Suppressor macrophage (primary cell): ENCODE data around the gene PRKD2.
"Not testable (repeated sequence)": the region's sequence is repeated elsewhere in the genome, so short reads cannot be mapped to it uniquely, and the experiment has no call there.

Source experiments
- DNase-seq, 4 experiments: peaks; one replicate each; pipeline ENCODE4 v3.0.0-alpha.2; 2020 to 2022

The PRKD2 gene

DNA sequence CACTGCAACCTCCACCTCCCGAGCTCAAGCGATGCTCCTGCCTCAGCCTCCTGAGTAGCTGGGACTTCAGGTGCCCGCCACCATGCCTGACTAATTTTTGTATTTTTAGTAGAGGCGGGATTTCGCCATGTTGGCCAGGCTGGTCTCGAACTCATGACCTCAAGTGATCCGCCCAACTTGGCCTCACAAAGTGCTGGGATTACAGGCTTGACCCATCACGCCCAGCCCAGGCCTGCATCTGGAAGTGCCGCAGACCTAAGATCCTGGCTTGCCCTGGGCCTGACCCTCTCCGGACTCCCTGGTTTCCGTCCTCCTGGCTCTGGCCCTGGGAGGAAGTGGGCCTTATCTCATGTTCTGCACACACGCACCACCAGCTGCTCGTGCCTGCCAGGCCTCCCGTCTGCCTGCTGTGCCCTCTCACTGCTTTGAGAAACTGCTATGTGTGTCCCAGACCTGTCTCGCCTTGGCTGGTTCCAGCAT, 87.3 kb downstream of the PRKD2 start:
- DNase-seq: peak in 3 of 4 experiments; percentile 45 to 58 (median 52)

DNA sequence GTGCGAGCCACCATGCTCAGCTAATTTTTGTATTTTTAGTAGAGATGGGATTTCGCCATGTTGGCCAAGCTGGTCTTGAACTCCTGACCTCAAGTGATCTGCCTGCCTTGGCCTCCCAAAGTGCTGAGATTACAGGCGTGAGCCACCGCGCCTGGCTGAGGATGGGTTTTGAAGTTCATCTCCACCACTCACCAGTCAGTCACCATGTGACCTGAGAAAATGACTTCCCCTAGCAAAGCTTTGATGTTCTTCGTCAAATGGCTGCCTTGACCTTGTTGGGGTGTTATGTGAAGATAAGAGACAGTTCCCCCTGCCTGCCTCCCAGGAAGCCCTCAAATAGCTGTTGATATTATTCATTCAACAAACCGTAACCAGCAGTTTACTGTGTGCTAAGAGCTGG, 87.9 kb downstream of the PRKD2 start:
- not testable (repeated sequence) for DNase-seq

DNA sequence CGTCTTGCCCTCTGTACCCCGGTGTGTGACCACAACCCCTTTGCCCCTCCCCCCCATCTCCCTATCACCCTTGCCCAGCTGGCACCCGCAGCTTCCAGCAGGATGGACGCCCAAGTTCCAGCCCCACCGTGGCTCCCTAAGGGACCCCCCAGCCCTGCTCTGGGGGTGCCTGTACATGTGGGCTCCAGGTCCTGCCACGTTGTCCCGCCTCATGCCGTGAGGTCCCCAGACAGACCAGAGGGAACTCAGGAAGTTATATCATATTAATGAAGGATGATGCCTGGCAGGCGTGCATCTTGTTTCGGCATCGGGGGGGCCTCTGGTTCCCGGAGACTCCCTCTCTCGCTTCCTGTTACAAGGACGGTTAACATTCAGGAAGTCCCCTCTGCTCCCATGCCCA, 90.5 kb downstream of the PRKD2 start:
- peak; percentile 22 to 51 (median 44) for DNase-seq

DNA sequence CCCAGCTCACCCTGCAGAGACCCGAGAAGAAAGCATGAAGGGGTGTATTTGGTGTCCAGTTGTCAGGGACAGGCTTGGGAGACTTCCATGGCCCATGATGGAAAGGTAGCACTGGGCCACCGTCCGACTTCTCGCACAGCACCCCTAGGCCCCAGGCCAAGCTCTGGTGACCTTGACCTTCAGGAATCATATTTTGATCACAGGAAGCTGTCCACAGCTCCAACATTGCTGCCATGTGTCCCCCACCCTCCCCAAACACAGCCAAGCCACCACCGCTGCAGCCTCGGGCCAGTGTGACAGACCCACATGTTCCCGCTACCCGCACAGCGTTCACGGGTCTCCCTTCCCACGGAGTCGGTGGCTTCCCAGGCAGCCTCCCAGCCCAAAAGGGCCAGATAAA, 91.2 kb downstream of the PRKD2 start:
- DNase-seq: no peak

DNA sequence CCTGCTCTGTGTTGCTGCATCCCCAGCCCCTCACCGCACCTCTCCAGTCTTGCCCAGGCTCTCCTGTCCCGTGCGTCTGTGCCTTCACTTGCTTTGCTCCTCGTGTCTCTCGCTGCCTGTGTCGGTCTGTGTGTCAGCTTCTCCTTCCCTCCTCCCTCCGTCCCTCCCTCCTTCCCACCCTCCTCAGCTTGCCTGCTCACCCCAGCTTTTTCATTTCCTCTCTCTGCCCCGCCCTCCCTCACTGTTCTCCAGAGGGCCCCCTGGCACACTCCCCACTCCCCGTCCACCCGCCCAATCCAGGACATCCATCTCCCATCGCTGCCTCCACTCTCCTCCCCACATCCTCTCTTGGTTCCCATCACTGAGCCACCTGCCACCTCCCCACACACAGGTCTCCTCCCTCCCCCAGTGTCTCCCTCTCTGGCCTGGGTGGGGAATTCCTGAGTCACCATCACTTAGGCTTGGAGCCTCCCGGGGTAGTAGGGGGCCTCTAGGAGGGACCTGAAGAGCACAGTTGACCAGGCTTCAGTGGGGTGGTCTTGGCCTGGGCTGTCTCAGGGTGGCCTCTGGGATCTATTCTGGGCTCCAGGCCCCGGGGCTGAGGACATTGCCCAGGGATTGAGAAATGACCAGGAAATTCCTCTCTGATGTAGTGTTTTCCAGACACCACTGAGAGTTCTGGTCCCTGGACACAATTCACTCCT, 91.8 kb downstream of the PRKD2 start, which contains the start of gene PTGIR:
Gene PTGIR, minus strand, starts transcription at position 132 of the 704 bp plus-strand sequence. CDS start 864 bp downstream, outside the sequence.
- peak; percentile 39 to 76 (median 65) for DNase-seq
